ENCODE data around the gene CYB561A3.

The CYB561A3 gene

GRCh38 chr11:61361741-61362541 is at the start of gene CYB561A3, which contains the start of gene TMEM138:
Gene CYB561A3 (minus strand): TSS chr11:61361882. CDS start chr11:61356713, 5,169 bp downstream.
Gene TMEM138 (plus strand): TSS chr11:61362374. CDS start chr11:61364391, 2,017 bp downstream.
- DNase-seq (ENCODE audit: low read depth): peak; percentile 95
- peak within 1 kb of the TSS; percentile 72 for H3K4me3 ChIP-seq (ENCODE audit: low read depth, low read length)
- no peak for TF ChIP-seq CTCF (conservative IDR thresholded peaks at IDR 0.05; ENCODE audit: low read depth, low read length)

- no peak for DNase-seq (ENCODE audit: low read depth)
- no peak for TF ChIP-seq CTCF (conservative IDR thresholded peaks at IDR 0.05; ENCODE audit: low read depth, low read length)
- H3K4me3 ChIP-seq (ENCODE audit: low read depth, low read length): no peak overlapping the region
Observed at GRCh38 chr11:61406991-61407728, 45.5 kb upstream of the CYB561A3 start.

DNA sequence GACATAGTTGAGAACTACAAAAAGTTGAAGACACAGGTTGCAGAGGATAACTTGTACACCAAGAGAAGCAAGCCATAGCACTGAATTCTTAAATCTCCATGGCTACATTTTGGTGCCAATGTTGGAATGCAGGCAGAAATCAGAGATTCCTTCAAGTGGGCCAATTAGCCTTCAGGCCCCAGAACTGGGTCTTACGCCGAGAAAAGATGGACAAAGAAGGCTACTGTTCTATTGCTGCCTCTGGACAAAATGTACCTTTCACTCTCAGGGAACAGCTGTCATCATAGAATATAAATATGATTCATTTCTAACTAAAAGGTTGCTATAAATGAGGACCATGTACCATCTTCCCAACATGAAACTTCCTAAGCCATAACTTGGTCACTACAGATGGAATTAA is 44.4 kb upstream of the CYB561A3 start:
- no peak for TF ChIP-seq CTCF (conservative IDR thresholded peaks at IDR 0.05; ENCODE audit: low read depth, low read length)
- no peak for DNase-seq (ENCODE audit: low read depth)
- no peak overlapping the region for H3K4me3 ChIP-seq (ENCODE audit: low read depth, low read length)

DNA sequence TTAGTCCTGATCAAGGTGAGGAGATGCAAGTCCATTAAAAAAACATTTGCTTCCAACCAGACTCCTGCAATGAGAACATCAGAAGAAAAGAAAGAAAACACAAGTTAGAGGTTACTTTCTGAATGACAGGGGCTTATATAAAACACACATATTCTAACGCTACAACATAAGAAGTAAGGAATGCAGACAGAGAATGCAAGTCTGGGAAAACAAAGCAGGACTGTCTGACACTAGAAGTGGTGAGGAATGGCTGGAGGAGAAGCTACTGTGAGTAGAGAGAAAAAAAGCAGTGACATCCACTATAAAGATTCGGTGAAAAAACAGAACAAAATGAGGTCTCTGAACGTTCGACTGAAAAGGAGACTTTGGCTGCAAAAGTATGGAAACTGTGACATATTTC is 43.0 kb upstream of the CYB561A3 start:
- peak; percentile 10 for DNase-seq (ENCODE audit: low read depth)
- no peak for TF ChIP-seq CTCF (conservative IDR thresholded peaks at IDR 0.05; ENCODE audit: low read depth, low read length)
- H3K4me3 ChIP-seq (ENCODE audit: low read depth, low read length): no peak overlapping the region

GRCh38 chr11:61404103-61404502 is 42.4 kb upstream of the CYB561A3 start:
- no peak overlapping the region for H3K4me3 ChIP-seq (ENCODE audit: low read depth, low read length)
- no peak for DNase-seq (ENCODE audit: low read depth)
- no peak for TF ChIP-seq CTCF (conservative IDR thresholded peaks at IDR 0.05; ENCODE audit: low read depth, low read length)

DNA sequence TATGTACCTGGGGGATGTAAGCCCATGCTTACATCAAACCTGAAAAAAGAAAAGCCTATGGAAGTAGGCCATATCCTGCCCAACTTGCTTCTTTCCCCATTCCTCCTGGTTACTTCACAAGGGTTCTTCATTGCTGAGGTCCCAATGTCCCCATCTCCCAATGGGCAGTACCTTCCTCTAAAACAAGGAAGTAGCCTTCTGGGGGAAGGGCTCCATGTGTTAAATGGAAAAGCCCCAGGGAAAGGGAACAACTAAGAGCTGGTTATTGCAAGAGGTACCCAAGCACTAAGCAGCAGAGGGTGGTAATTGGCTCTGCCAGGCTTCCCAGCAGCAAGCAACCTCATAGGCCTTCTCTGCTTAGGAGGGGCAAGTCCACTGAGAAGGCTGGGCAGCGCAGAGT is 42.0 kb upstream of the CYB561A3 start:
- no peak overlapping the region for H3K4me3 ChIP-seq (ENCODE audit: low read depth, low read length)
- no peak for TF ChIP-seq CTCF (conservative IDR thresholded peaks at IDR 0.05; ENCODE audit: low read depth, low read length)
- DNase-seq (ENCODE audit: low read depth): no peak

All from choroid plexus epithelial cell (primary cell).